DND-41 (cell line): Measurements from ENCODE around the gene SVIL.

Experiments used
- ATAC-seq: fragments of 200-7000 bp; cut with Tn5 transposase; 3 replicates; pipeline ENCODE4 v1.9.1; 2021; ENCODE audit warnings: low read depth; ENCODE audit not compliant: insufficient read depth
- DNase-seq: peaks from one replicate; pipeline ENCODE4 v3.0.0-alpha.2; 2020
- H2AFZ ChIP-seq: 2 replicates; pipeline ENCODE4 v1.6.0; 2012; ENCODE audit warnings: low read depth, low read length
- H3K27ac ChIP-seq: 2 replicates; pipeline ENCODE4 v1.5.1; 2012; ENCODE audit warnings: low read length, inconsistent platforms
- H3K27me3 ChIP-seq: fragments of 200-600 bp; sonication (generic); 2 replicates; pipeline ENCODE4 v1.6.0; 2012; ENCODE audit warnings: low read length, mild to moderate bottlenecking, inconsistent platforms; ENCODE audit not compliant: insufficient read depth, poor library complexity
- H3K36me3 ChIP-seq: 2 replicates; pipeline ENCODE4 v1.5.1; 2012; ENCODE audit warnings: low read length, inconsistent platforms; ENCODE audit not compliant: insufficient read depth
- H3K4me1 ChIP-seq: 2 replicates; pipeline ENCODE4 v1.5.1; 2012; ENCODE audit warnings: mild to moderate bottlenecking, low read length; ENCODE audit not compliant: insufficient read depth
- H3K4me2 ChIP-seq: 2 replicates; pipeline ENCODE4 v1.6.0; 2012; ENCODE audit warnings: mild to moderate bottlenecking, moderate library complexity, low read length, inconsistent platforms; ENCODE audit not compliant: insufficient read depth
- H3K4me3 ChIP-seq, 2 experiments: fragments of 200-600 bp in 1 of 2; shearing (Covaris generic) in 1 of 2; 2 replicates each; pipeline ENCODE4 v1.5.1; 2012 to 2016; ENCODE audit warnings: inconsistent platforms in 2 of 2, low read length in 2 of 2, mild to moderate bottlenecking in 2 of 2, low read depth in 1 of 2, moderate library complexity in 1 of 2
- H3K79me2 ChIP-seq: 2 replicates; pipeline ENCODE4 v1.6.0; 2012; ENCODE audit warnings: low read length, inconsistent platforms; ENCODE audit not compliant: insufficient read depth
- H3K9ac ChIP-seq: 2 replicates; pipeline ENCODE4 v1.6.0; 2012; ENCODE audit warnings: low read depth, mild to moderate bottlenecking, inconsistent platforms, low read length, moderate library complexity
- H3K9me3 ChIP-seq: 2 replicates; pipeline ENCODE4 v1.5.1; 2012; ENCODE audit warnings: low read length, moderate library complexity, mild to moderate bottlenecking, inconsistent platforms; ENCODE audit not compliant: insufficient read depth, severe bottlenecking
- H4K20me1 ChIP-seq: 2 replicates; pipeline ENCODE4 v1.6.0; 2012; ENCODE audit warnings: low read length; ENCODE audit not compliant: insufficient read depth
- CTCF ChIP-seq: IDR thresholded peaks from 2 replicates; pipeline ENCODE4 v1.5.1; 2012; ENCODE audit warnings: borderline replicate concordance, low read length, moderate library complexity, mild to moderate bottlenecking; ENCODE audit not compliant: poor library complexity, severe bottlenecking; ENCODE audit errors: extremely low read depth
- EZH2 ChIP-seq: IDR thresholded peaks from 3 replicates; pipeline ENCODE4 v1.6.1; 2012; ENCODE audit warnings: borderline replicate concordance, low read depth, mild to moderate bottlenecking, moderate library complexity, low read length, inconsistent platforms; ENCODE audit not compliant: severe bottlenecking

SVIL gene

GRCh38 chr10:29657719-29658274 lies 23.0 kb upstream of the SVIL start:
- no peak overlapping the region for H2AFZ ChIP-seq
- no peak overlapping the region for H3K4me3 ChIP-seq
- no peak for DNase-seq
- peaks cover 13% of the 10 kb centered on the region for H3K9me3 ChIP-seq
- H3K27me3 ChIP-seq, result no peaks in the 10 kb centered on the region
- peaks cover 14% of the 10 kb centered on the region for H4K20me1 ChIP-seq
- ATAC-seq, result no peak
- H3K36me3 ChIP-seq, result peaks cover 25% of the 10 kb centered on the region
- H3K9ac ChIP-seq, result no peak overlapping the region
- TF ChIP-seq EZH2 (no peak), CTCF (no peak)
- H3K4me2 ChIP-seq, result no peak overlapping the region
- no peak overlapping the region for H3K27ac ChIP-seq
- H3K79me2 ChIP-seq, result peaks cover 2% of the 10 kb centered on the region; the same call in 1 of the 2 replicates
- peaks cover 11% of the 10 kb centered on the region; the same call in 1 of the 2 replicates for H3K4me1 ChIP-seq

GRCh38 chr10:29656451-29656992 lies 21.8 kb upstream of the SVIL start:
- ATAC-seq, result no peak
- DNase-seq, result no peak
- H3K36me3 ChIP-seq, result peaks cover 25% of the 10 kb centered on the region
- H3K9ac ChIP-seq, result no peak overlapping the region
- no peak overlapping the region for H3K4me2 ChIP-seq
- no peak overlapping the region for H3K27ac ChIP-seq
- peaks cover 10% of the 10 kb centered on the region; the same call in 1 of the 2 replicates for H4K20me1 ChIP-seq
- H3K9me3 ChIP-seq, result peaks cover 13% of the 10 kb centered on the region
- peaks cover 11% of the 10 kb centered on the region; the same call in 1 of the 2 replicates for H3K4me1 ChIP-seq
- no peak overlapping the region for H2AFZ ChIP-seq
- H3K27me3 ChIP-seq, result no peaks in the 10 kb centered on the region
- peaks cover 1% of the 10 kb centered on the region; the same call in 1 of the 2 replicates for H3K79me2 ChIP-seq
- TF ChIP-seq CTCF (no peak), EZH2 (no peak)
- H3K4me3 ChIP-seq, result no peak overlapping the region

- no peaks in the 10 kb centered on the region; the same call in 1 of the 2 replicates for H3K79me2 ChIP-seq
- H4K20me1 ChIP-seq, result peaks cover 11% of the 10 kb centered on the region
- H3K27me3 ChIP-seq, result no peaks in the 10 kb centered on the region
- no peak overlapping the region for H2AFZ ChIP-seq
- H3K4me2 ChIP-seq, result no peak overlapping the region
- no peak for ATAC-seq
- H3K9ac ChIP-seq, result no peak overlapping the region
- H3K4me1 ChIP-seq, result peaks cover 28% of the 10 kb centered on the region
- H3K27ac ChIP-seq, result no peak overlapping the region
- H3K36me3 ChIP-seq, result peaks cover 17% of the 10 kb centered on the region
- no peak overlapping the region for H3K4me3 ChIP-seq
- TF ChIP-seq EZH2 (no peak), CTCF (no peak)
- H3K9me3 ChIP-seq, result peaks cover 8% of the 10 kb centered on the region
- DNase-seq, result no peak
Measured at GRCh38 chr10:29652192-29652591, 17.4 kb upstream of the SVIL start.
